Vagina (tissue), 2 donors: ENCODE data around the gene EXOC2. TPM values are rescaled to one million over a fixed set of nuclear protein-coding genes. Genes with fewer than 3 reads are reported as not detected.
"Not testable (repeated sequence)": the region's sequence is repeated elsewhere in the genome, so short reads cannot be mapped to it uniquely, and the experiment has no call there.

ENCODE experiments used
- DNase-seq, 2 donors: peaks; one replicate each; pipeline ENCODE4 v3.0.0-alpha.2; 2017; ENCODE audit errors: extremely low spot score in 2 of 2
- H3K27ac ChIP-seq: fragments of 200-600 bp; sonication (generic); one replicate; pipeline ENCODE4 v1.5.1; 2019
- H3K27me3 ChIP-seq: fragments of 200-600 bp; sonication (generic); one replicate; pipeline ENCODE4 v1.5.1; 2019
- H3K36me3 ChIP-seq, 2 donors: fragments of 200-600 bp; sonication (generic); one replicate each; pipeline ENCODE4 v1.5.1; 2017 to 2019
- H3K4me1 ChIP-seq: fragments of 200-600 bp; sonication (generic); one replicate; pipeline ENCODE4 v1.5.1; 2019
- H3K4me3 ChIP-seq, 2 donors: fragments of 200-600 bp; sonication (generic); 1 replicate in 1 of 2; 2 replicates in 1 of 2; pipeline ENCODE4 v1.5.1; 2016 to 2019
- H3K9me3 ChIP-seq: fragments of 200-600 bp; sonication (generic); one replicate; pipeline ENCODE4 v1.5.1; 2019
- POLR2A ChIP-seq, 2 donors: fragments of 450-650 bp; IDR thresholded peaks; one replicate each; pipeline ENCODE4 v1.6.1; 2017; ENCODE audit warnings: antibody characterized with exemption in 2 of 2, mild to moderate bottlenecking in 2 of 2, moderate library complexity in 2 of 2
- POLR2AphosphoS5 ChIP-seq, 2 donors: sonication (generic); formaldehyde crosslinking; IDR thresholded peaks; one replicate each; pipeline ENCODE4 v1.9.0; 2017; ENCODE audit warnings: antibody characterized with exemption in 2 of 2, mild to moderate bottlenecking in 2 of 2, low read depth in 1 of 2; ENCODE audit not compliant: insufficient read depth in 1 of 2
- intact Hi-C: fragments of 100-400 bp; cut with DNase I; formaldehyde crosslinking; loops from one replicate; pipeline ENCODE4 v1.15.1; 2023
- total RNA-seq: library from RNA; depleted of rRNA; stranded (reverse); fragments of >200 nt; gene quantifications from one replicate; pipeline ENCODE4 v1.2.3, GENCODE V29; 2016
- TF ChIP-seq, protein P1 (sequence below), 3 experiments: fragments of 450-650 bp in 2 of 3; fragments of 200-600 bp in 1 of 3; sonication (generic) in 1 of 3; IDR thresholded peaks; one replicate each; pipeline ENCODE4 v1.5.1; 2017 to 2019; ENCODE audit warnings: antibody characterized with exemption in 3 of 3, mild to moderate bottlenecking in 2 of 3, moderate library complexity in 2 of 3

Gene EXOC2
- total RNA-seq, 1 donor from 2014 or later = 23.6 TPM

DNA sequence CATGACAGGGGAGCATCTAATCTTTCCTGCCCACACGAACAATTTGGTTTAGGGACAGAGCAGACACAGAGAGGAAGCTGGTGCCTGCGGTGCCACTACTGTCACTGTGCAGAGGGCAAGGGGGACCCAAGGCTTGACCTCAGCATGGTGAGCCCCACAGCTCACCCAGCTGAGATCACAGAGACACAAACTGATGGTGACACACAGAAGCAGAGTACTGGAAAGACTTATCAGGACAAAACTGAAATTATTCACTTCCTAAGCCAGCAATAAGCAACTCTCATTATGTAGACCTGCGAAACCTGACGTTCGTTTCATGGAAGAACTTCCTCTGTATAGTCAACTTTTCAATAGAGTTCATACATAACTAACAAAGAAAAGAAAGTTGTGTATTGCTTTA, 122.1 kb downstream of the EXOC2 start:
- H3K27ac ChIP-seq = no peak overlapping the region
- intact Hi-C loops = no loop called here
- DNase-seq = no peak
- peaks cover 0 to 28% of the 10 kb centered on the region in 2 donors for H3K36me3 ChIP-seq
- no peaks in the 10 kb centered on the region for H3K27me3 ChIP-seq
- TF ChIP-seq, protein P1, sequence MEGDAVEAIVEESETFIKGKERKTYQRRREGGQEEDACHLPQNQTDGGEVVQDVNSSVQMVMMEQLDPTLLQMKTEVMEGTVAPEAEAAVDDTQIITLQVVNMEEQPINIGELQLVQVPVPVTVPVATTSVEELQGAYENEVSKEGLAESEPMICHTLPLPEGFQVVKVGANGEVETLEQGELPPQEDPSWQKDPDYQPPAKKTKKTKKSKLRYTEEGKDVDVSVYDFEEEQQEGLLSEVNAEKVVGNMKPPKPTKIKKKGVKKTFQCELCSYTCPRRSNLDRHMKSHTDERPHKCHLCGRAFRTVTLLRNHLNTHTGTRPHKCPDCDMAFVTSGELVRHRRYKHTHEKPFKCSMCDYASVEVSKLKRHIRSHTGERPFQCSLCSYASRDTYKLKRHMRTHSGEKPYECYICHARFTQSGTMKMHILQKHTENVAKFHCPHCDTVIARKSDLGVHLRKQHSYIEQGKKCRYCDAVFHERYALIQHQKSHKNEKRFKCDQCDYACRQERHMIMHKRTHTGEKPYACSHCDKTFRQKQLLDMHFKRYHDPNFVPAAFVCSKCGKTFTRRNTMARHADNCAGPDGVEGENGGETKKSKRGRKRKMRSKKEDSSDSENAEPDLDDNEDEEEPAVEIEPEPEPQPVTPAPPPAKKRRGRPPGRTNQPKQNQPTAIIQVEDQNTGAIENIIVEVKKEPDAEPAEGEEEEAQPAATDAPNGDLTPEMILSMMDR (IDR thresholded peaks at IDR 0.05) = no peak
- TF ChIP-seq POLR2A (IDR thresholded peaks at IDR 0.05) = no peak
- TF ChIP-seq POLR2AphosphoS5 (IDR thresholded peaks at IDR 0.05; ENCODE audit: insufficient read depth in 1 of 2, low read depth in 1 of 2) = no peak
- H3K4me1 ChIP-seq = no peaks in the 10 kb centered on the region
- H3K4me3 ChIP-seq = no peak overlapping the region
- no peaks in the 10 kb centered on the region for H3K9me3 ChIP-seq

DNA sequence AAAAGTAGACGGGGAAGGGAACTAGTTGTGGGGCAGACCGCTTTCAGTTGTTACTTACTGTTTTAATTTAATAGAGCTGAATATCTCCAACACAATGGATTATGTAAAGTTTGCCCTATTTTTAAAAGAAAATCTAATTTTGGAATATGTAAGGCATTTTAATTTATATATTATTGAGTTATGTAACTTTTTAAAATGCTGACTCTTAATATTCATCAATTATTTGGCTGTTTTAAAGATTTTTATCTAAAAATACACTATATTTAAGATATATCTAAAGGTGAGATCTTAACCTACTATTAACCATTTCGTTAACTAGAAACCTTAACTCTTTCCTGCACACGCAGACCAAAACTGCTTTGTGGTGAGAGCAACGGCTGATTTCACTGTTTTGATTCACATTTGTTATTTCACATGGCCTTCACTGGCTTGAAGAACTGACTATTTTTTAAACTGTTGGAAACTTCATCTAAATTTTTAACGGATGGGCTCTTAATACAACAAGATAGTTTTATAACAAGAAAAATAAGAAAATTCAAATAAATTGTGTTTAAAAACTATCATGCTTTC, 123.9 kb downstream of the EXOC2 start:
- H3K4me3 ChIP-seq = no peak overlapping the region
- intact Hi-C loops = no loop called here
- no peaks in the 10 kb centered on the region for H3K9me3 ChIP-seq
- no peaks in the 10 kb centered on the region for H3K27me3 ChIP-seq
- H3K27ac ChIP-seq = no peak overlapping the region
- H3K36me3 ChIP-seq = peaks cover 0 to 24% of the 10 kb centered on the region in 2 donors
- no peak for DNase-seq
- TF ChIP-seq POLR2AphosphoS5 (IDR thresholded peaks at IDR 0.05; ENCODE audit: insufficient read depth in 1 of 2, low read depth in 1 of 2) (no peak), POLR2A (IDR thresholded peaks at IDR 0.05) (no peak)
- TF ChIP-seq, protein P1 (IDR thresholded peaks at IDR 0.05) = no peak
- H3K4me1 ChIP-seq = no peaks in the 10 kb centered on the region

DNA sequence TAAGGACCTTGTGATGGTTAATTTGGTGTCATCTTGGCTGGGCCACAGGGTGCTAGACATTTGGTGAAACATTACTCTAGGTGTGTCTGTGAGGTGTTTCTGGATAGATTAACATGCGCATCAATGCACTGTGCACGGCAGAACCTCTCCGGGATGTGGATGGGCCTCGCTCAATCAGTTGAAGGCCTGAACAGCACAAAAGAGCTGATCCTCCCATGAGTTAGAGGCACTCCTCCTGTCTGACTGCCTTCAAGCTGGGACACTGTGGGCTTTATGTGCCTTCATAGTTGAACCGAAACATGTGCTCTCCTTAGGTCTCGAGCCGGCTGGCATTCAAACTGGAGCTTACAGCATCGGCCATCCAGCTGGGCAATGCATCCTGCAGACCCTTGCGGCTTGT, 124.9 kb downstream of the EXOC2 start:
- Histone ChIP-seq H3K36me3 (peaks cover 0 to 27% of the 10 kb centered on the region in 2 donors), H3K27me3 (no peaks in the 10 kb centered on the region)
- no peak for TF ChIP-seq POLR2A (IDR thresholded peaks at IDR 0.05)

DNA sequence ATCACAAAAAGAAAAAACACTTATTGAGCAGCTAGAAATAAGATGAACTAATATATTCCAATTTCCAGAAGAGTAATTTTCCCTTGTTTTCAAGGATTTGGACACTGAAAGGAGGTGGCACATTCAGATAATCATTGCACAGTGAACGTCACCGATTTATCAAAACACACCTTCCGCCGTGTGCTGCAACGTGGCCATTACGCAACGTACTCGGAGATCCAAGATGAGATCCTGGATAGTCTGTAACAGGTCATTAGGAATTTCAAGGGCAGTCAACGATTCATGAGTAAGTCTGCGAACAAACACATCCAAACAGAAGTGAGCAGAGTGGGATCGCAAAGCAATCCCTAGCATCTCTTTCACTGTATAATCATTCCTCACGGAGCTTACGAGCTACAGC, 129.1 kb downstream of the EXOC2 start:
- DNase-seq = no peak
- Histone ChIP-seq H3K4me3 (no peak overlapping the region), H3K4me1 (no peaks in the 10 kb centered on the region), H3K27ac (no peak overlapping the region), H3K36me3 (peaks cover 0 to 21% of the 10 kb centered on the region in 2 donors), H3K9me3 (no peaks in the 10 kb centered on the region), H3K27me3 (no peaks in the 10 kb centered on the region)
- intact Hi-C loops = no loop called here
- TF ChIP-seq, protein P1 (IDR thresholded peaks at IDR 0.05) = no peak
- no peak for TF ChIP-seq POLR2AphosphoS5 (IDR thresholded peaks at IDR 0.05; ENCODE audit: insufficient read depth in 1 of 2, low read depth in 1 of 2)
- no peak for TF ChIP-seq POLR2A (IDR thresholded peaks at IDR 0.05)

More for the DNA sequence above, 124.9 kb downstream of the EXOC2 start:
- no peak for DNase-seq
- Histone ChIP-seq H3K9me3 (no peaks in the 10 kb centered on the region), H3K4me3 (no peak overlapping the region), H3K4me1 (no peaks in the 10 kb centered on the region), H3K27ac (no peak overlapping the region)
- intact Hi-C loops = no loop called here

DNA sequence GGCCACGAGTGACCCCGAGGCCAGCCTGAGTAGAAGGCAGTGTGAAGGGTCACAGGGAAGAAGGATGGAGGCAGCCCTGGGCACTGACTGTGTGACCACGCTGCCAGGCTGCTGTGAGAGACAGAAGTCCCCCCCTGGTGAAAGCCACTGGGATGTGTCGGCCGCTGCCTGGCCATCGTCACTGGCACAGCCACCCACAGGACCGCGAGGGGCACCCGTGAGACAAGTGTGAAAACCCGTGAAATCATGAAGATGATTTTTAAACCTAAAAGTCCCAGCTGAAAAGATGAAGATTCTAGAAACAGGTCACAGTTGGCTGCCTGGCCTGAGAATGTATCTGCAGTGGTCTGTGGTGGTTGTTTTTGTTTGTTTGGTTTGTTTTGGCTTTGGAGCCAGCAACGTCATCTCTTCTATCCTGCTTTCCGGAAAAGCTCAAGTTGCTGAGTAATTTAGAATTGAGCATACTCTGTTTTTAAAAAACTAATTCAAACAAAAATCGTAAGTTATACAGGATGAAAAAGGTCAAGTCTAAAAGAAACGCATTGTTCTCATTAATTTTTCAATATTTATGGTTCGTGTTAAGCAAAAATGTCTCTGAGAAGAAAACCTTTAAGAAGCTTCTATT, 130.8 kb downstream of the EXOC2 start:
- no peak overlapping the region for H3K27ac ChIP-seq
- H3K9me3 ChIP-seq = no peaks in the 10 kb centered on the region
- H3K36me3 ChIP-seq = peaks cover 0 to 21% of the 10 kb centered on the region in 2 donors

DNA sequence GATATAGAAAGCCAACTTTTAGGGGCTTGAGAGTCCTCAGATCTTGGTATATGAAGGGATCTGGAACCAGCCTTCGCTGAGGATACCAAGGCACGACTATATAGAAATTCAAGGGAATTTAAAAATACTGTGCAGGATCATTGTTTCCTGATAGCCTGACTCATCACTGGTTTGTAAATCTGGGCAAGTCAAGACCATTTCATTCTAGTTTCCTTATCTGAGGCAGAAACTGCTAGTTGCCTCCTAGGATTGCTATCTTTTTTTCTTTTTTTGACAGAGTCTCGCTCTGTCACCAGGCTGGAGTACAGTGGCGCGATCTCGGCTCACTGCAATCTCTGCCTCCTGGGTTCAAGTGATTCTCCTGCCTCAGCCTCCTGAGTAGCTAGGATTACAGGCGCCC, 131.6 kb downstream of the EXOC2 start:
- H3K4me3 ChIP-seq, intact Hi-C loops, H3K27me3 ChIP-seq, H3K27ac ChIP-seq, H3K9me3 ChIP-seq, H3K4me1 ChIP-seq, DNase-seq: not testable (repeated sequence)
- peaks cover 0 to 21% of the 10 kb centered on the region in 2 donors for H3K36me3 ChIP-seq

More for the DNA sequence above, 130.8 kb downstream of the EXOC2 start:
- DNase-seq = no peak
- Histone ChIP-seq H3K27me3 (no peaks in the 10 kb centered on the region), H3K4me3 (no peak overlapping the region), H3K4me1 (no peaks in the 10 kb centered on the region)
- TF ChIP-seq, protein P1 (IDR thresholded peaks at IDR 0.05) = no peak
- TF ChIP-seq POLR2A (IDR thresholded peaks at IDR 0.05) = no peak
- TF ChIP-seq POLR2AphosphoS5 (IDR thresholded peaks at IDR 0.05; ENCODE audit: insufficient read depth in 1 of 2, low read depth in 1 of 2) = no peak
- intact Hi-C loops = no loop called here
